Hematopoietic multipotent progenitor cell (in vitro differentiated cells): ENCODE results near the gene ACTR6. TPM values are rescaled to one million over a fixed set of nuclear protein-coding genes. Genes with fewer than 3 reads are reported as not detected.

ENCODE experiments used
- DNase-seq, 3 donors: peaks; one replicate each; pipeline ENCODE4 v3.0.0-alpha.2; 2011 to 2015; ENCODE audit warnings: low read depth in 2 of 3, low spot score in 2 of 3
- small RNA-seq: library from RNA; depleted of rRNA; stranded (forward); fragments of <200 nt; gene quantifications from one replicate; pipeline ENCODE3, GENCODE V24; 2012
- total RNA-seq: library from RNA; depleted of rRNA; stranded (reverse); fragments of >200 nt; gene quantifications from one replicate; pipeline ENCODE4 v1.2.3, GENCODE V29; 2012

Gene ACTR6
- total RNA-seq, 1 donor = 8.1 TPM

- peak in 1 of 3 donors; percentile 1 for DNase-seq
These were observed 65.3 kb downstream of the ACTR6 start for GRCh38 chr12:100265732-100266584.

- no peak for DNase-seq
These were observed 65.9 kb downstream of the ACTR6 start for GRCh38 chr12:100266585-100266834.

GRCh38 chr12:100266835-100267602 is 66.4 kb downstream of the ACTR6 start, which contains the start of the genes DEPDC4 and SCYL2:
Gene DEPDC4 (minus strand): TSS chr12:100267079. CDS start chr12:100267076, 3 bp downstream.
Gene SCYL2 (plus strand): TSS chr12:100267177. CDS start chr12:100282971, 15,794 bp downstream.
- DNase-seq = peak; percentile 93 to 98 (median 98)

GRCh38 chr12:100267603-100268281 is 67.1 kb downstream of the ACTR6 start:
- peak; percentile 7 to 31 (median 19) for DNase-seq

- DNase-seq = no peak
These were observed 68.4 kb downstream of the ACTR6 start for GRCh38 chr12:100268835-100269564.

GRCh38 chr12:100273782-100274181 is 73.2 kb downstream of the ACTR6 start:
- no peak for DNase-seq

Small RNA genes lying within 50 kb of the gene (small RNA-seq; reads per million reads assigned to genes)
- gene MIR1827 = not detected
- gene RF00019 = not detected
- gene RN7SL176P = not detected

Other genes starting within 250 kb of the ACTR6 start
- gene ANKS1B, start 215.9 kb upstream of the ACTR6 start, total RNA-seq = not detected
- 10.2 TPM for gene BLTP3B, start 57.9 kb upstream of the ACTR6 start, total RNA-seq
- gene DEPDC4, start 66.3 kb downstream of the ACTR6 start, total RNA-seq = 0.27 TPM
- gene SCYL2, start 66.4 kb downstream of the ACTR6 start, total RNA-seq = 18.0 TPM
- gene SLC17A8, start 156.3 kb downstream of the ACTR6 start, total RNA-seq = not detected